Osteoblast (primary cell): ENCODE results near the gene PDE11A. TPM values are rescaled to one million over a fixed set of nuclear protein-coding genes. Genes with fewer than 3 reads are reported as not detected.

Experiments used
- DNase-seq: peaks from one replicate; pipeline ENCODE4 v3.0.0; 2011; ENCODE audit warnings: low spot score, mixed read lengths; ENCODE audit not compliant: insufficient read length; ENCODE audit errors: missing footprints
- H2AFZ ChIP-seq: 2 replicates; pipeline ENCODE4 v1.6.0; 2011; ENCODE audit warnings: mild to moderate bottlenecking, low read length
- H3K27ac ChIP-seq: 2 replicates; pipeline ENCODE4 v1.5.1; 2011; ENCODE audit warnings: mild to moderate bottlenecking, low read depth, low read length, moderate library complexity
- H3K27me3 ChIP-seq: 2 replicates; pipeline ENCODE4 v1.6.0; 2012; ENCODE audit warnings: mild to moderate bottlenecking, control low read depth, inconsistent platforms, low read length, moderate library complexity; ENCODE audit not compliant: insufficient read depth
- H3K36me3 ChIP-seq: 2 replicates; pipeline ENCODE4 v1.5.1; 2011; ENCODE audit warnings: mild to moderate bottlenecking, low read length, control low read depth, moderate library complexity; ENCODE audit not compliant: insufficient read depth
- H3K4me1 ChIP-seq: 2 replicates; pipeline ENCODE4 v1.5.1; 2011; ENCODE audit warnings: mild to moderate bottlenecking, low read length, control low read depth, moderate library complexity; ENCODE audit not compliant: insufficient read depth
- H3K4me2 ChIP-seq: 2 replicates; pipeline ENCODE4 v1.6.0; 2011; ENCODE audit warnings: mild to moderate bottlenecking, low read length; ENCODE audit not compliant: insufficient read depth
- H3K4me3 ChIP-seq: fragments of 200-600 bp; sonication (generic); 3 replicates; pipeline ENCODE4 v1.5.1; 2012; ENCODE audit warnings: mild to moderate bottlenecking, low read length, inconsistent platforms; ENCODE audit not compliant: insufficient read depth
- H3K79me2 ChIP-seq: 2 replicates; pipeline ENCODE4 v1.6.0; 2012; ENCODE audit warnings: mild to moderate bottlenecking, low read length, control low read depth, inconsistent platforms; ENCODE audit not compliant: insufficient read depth
- H3K9me3 ChIP-seq: 2 replicates; pipeline ENCODE4 v1.5.1; 2011; ENCODE audit warnings: low read depth, low read length, control low read depth
- H4K20me1 ChIP-seq: 2 replicates; pipeline ENCODE4 v1.6.0; 2012; ENCODE audit warnings: mild to moderate bottlenecking, low read length, control low read depth; ENCODE audit not compliant: insufficient read depth
- total RNA-seq: library from RNA; depleted of rRNA; stranded (reverse); fragments of >200 nt; gene quantifications from 2 replicates; pipeline ENCODE4 v1.2.3, GENCODE V29; 2012
- TF ChIP-seq, protein P1 (sequence below): IDR thresholded peaks from 2 replicates; pipeline ENCODE4 v1.5.1; 2011; ENCODE audit warnings: mild to moderate bottlenecking, low read depth, low read length, moderate library complexity; ENCODE audit errors: extremely low read depth

PDE11A gene
- total RNA-seq, 1 donor, result 0.36 TPM

DNA sequence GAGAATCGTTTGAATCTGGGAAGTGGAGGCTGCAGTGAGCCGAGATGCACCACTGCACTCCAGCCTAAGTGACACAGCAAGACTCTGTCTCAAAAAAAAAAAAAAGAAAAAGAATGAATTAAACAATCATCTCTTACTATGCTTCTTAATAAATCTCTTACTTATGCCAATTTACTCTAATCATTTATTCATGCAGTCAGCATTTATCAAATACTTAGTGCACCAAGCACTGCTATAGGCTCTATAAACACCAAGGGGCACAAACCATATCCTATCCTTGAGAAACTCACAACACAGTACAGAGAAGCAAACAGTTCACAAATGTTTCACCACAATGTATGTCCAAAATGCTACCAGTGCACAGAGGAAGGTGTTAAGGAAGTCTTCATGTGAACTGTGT, 189.4 kb downstream of the PDE11A start:
- H4K20me1 ChIP-seq, result no peaks in the 10 kb centered on the region
- H3K79me2 ChIP-seq, result no peaks in the 10 kb centered on the region
- no peak for DNase-seq
- no peaks in the 10 kb centered on the region for H3K4me1 ChIP-seq
- TF ChIP-seq, protein P1, sequence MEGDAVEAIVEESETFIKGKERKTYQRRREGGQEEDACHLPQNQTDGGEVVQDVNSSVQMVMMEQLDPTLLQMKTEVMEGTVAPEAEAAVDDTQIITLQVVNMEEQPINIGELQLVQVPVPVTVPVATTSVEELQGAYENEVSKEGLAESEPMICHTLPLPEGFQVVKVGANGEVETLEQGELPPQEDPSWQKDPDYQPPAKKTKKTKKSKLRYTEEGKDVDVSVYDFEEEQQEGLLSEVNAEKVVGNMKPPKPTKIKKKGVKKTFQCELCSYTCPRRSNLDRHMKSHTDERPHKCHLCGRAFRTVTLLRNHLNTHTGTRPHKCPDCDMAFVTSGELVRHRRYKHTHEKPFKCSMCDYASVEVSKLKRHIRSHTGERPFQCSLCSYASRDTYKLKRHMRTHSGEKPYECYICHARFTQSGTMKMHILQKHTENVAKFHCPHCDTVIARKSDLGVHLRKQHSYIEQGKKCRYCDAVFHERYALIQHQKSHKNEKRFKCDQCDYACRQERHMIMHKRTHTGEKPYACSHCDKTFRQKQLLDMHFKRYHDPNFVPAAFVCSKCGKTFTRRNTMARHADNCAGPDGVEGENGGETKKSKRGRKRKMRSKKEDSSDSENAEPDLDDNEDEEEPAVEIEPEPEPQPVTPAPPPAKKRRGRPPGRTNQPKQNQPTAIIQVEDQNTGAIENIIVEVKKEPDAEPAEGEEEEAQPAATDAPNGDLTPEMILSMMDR, result no peak
- no peak overlapping the region for H3K4me2 ChIP-seq
- no peaks in the 10 kb centered on the region for H3K36me3 ChIP-seq
- no peaks in the 10 kb centered on the region for H3K9me3 ChIP-seq
- no peaks in the 10 kb centered on the region for H3K27me3 ChIP-seq
- H2AFZ ChIP-seq, result no peak overlapping the region
- no peak overlapping the region for H3K4me3 ChIP-seq
- H3K27ac ChIP-seq, result no peak overlapping the region

DNA sequence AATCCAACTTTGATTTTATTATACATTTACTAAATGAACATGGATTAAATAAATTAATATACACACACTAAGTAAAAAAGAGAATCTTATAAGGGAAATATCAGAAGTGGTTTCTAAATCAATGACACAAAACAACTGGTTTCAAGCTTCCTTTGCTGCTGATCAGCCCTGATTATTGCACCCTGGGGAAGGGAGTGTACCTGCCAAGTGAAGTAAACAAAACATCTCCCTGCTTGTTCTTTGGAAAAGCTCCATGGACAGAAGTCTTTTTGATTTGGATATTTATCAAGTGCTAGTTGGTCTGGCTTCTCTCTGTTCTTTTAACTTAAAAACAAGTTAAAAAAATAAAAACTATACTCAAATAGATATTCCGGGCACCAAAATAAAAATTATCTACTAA, 190.1 kb downstream of the PDE11A start:
- no peak overlapping the region for H2AFZ ChIP-seq

GRCh38 chr2:177881921-177882320, 190.7 kb downstream of the PDE11A start:
- Histone ChIP-seq H3K27ac (no peak overlapping the region), H3K27me3 (no peaks in the 10 kb centered on the region), H3K4me1 (no peaks in the 10 kb centered on the region), H3K79me2 (no peaks in the 10 kb centered on the region), H3K36me3 (no peaks in the 10 kb centered on the region), H4K20me1 (no peaks in the 10 kb centered on the region), H3K4me3 (no peak overlapping the region), H2AFZ (no peak overlapping the region), H3K4me2 (no peak overlapping the region), H3K9me3 (no peaks in the 10 kb centered on the region)
- DNase-seq, result no peak
- TF ChIP-seq, protein P1, result no peak

More for the DNA sequence above, 190.1 kb downstream of the PDE11A start:
- H3K4me3 ChIP-seq, result no peak overlapping the region
- TF ChIP-seq, protein P1, result no peak
- no peak overlapping the region for H3K27ac ChIP-seq
- H3K4me2 ChIP-seq, result no peak overlapping the region
- H3K9me3 ChIP-seq, result no peaks in the 10 kb centered on the region
- no peak for DNase-seq
- no peaks in the 10 kb centered on the region for H4K20me1 ChIP-seq
- no peaks in the 10 kb centered on the region for H3K36me3 ChIP-seq
- no peaks in the 10 kb centered on the region for H3K27me3 ChIP-seq
- no peaks in the 10 kb centered on the region for H3K4me1 ChIP-seq
- H3K79me2 ChIP-seq, result no peaks in the 10 kb centered on the region

GRCh38 chr2:177881008-177881747, 191.4 kb downstream of the PDE11A start:
- no peak overlapping the region for H3K4me3 ChIP-seq
- no peak for DNase-seq
- no peaks in the 10 kb centered on the region for H3K4me1 ChIP-seq
- TF ChIP-seq, protein P1, result no peak
- no peak overlapping the region for H3K27ac ChIP-seq
- no peak overlapping the region for H2AFZ ChIP-seq
- H3K9me3 ChIP-seq, result no peaks in the 10 kb centered on the region
- no peaks in the 10 kb centered on the region for H4K20me1 ChIP-seq
- H3K79me2 ChIP-seq, result no peaks in the 10 kb centered on the region
- H3K36me3 ChIP-seq, result no peaks in the 10 kb centered on the region
- no peaks in the 10 kb centered on the region for H3K27me3 ChIP-seq
- H3K4me2 ChIP-seq, result no peak overlapping the region
